Measurements from ENCODE around the gene SULF2. TPM values are rescaled to one million over a fixed set of nuclear protein-coding genes. Genes with fewer than 3 reads are reported as not detected.
A peak's percentile ranks its signal among the peaks of the same experiment; 100 is the strongest.

The SULF2 gene
- total and polyA plus RNA-seq, 2 of the 13 experiments (the other 11 are each of a cell fraction or from before 2014, with no cell fraction given), result 7.2 to 50.9 TPM

GRCh38 chr20:47620808-47621805 is 164.2 kb downstream of the SULF2 start (continued):
- TF ChIP-seq ZNF142 (CRISPR knock-in tag; IDR thresholded peaks at IDR 0.05), result no peak
- no peak for TF ChIP-seq ZNF234 (CRISPR knock-in tag; conservative IDR thresholded peaks at IDR 0.05)
- no peak for TF ChIP-seq NAIF1 (CRISPR knock-in tag; IDR thresholded peaks at IDR 0.05; ENCODE audit: borderline replicate concordance)
- peak; percentile 90 for TF ChIP-seq STAG1 (CRISPR knock-in tag; IDR thresholded peaks at IDR 0.05)
- no peak for TF ChIP-seq ZNF503 (CRISPR knock-in tag; IDR thresholded peaks at IDR 0.05)
- no peak for TF ChIP-seq ZNF761 (CRISPR knock-in tag; conservative IDR thresholded peaks at IDR 0.05)
- peak; percentile 16; the same call in 1 of the 2 replicates for TF ChIP-seq IRF2 (CRISPR knock-in tag; IDR thresholded peaks at IDR 0.05)
- TF ChIP-seq ZFP41 (CRISPR knock-in tag; IDR thresholded peaks at IDR 0.05; ENCODE audit: borderline replicate concordance), result no peak
- TF ChIP-seq THAP9 (CRISPR knock-in tag; IDR thresholded peaks at IDR 0.05; ENCODE audit: borderline replicate concordance), result no peak
- no peak for TF ChIP-seq ZNF839 (CRISPR knock-in tag; IDR thresholded peaks at IDR 0.05; ENCODE audit: borderline replicate concordance)
- no peak for TF ChIP-seq ZNF883 (CRISPR knock-in tag; IDR thresholded peaks at IDR 0.05; ENCODE audit: not compliant biosample characterization)
- TF ChIP-seq ZNF670 (CRISPR knock-in tag; IDR thresholded peaks at IDR 0.05; ENCODE audit: borderline replicate concordance), result 0 out of 2 replicates have a peak, but pooled peaks have one; percentile 32
- no peak for TF ChIP-seq ZNF207 (IDR thresholded peaks at IDR 0.05; ENCODE audit: borderline replicate concordance)

Measured in HepG2 (cell line).